ACC112 (cell line): ENCODE measurements around the gene CDH4.

Experiments
- H2AFZ ChIP-seq: fragments of 200-600 bp; sonication (generic); one replicate; pipeline ENCODE4 v1.6.0; 2017; ENCODE audit warnings: antibody characterized with exemption, low read length; ENCODE audit not compliant: unreplicated experiment
- H3K27ac ChIP-seq: fragments of 200-600 bp; sonication (generic); 2 replicates; pipeline ENCODE4 v1.5.1; 2014; ENCODE audit warnings: low read depth, mild to moderate bottlenecking, antibody characterized with exemption, low read length, moderate library complexity
- H3K27me3 ChIP-seq: fragments of 200-600 bp; sonication (generic); 2 replicates; pipeline ENCODE4 v1.6.1; 2014; ENCODE audit warnings: mild to moderate bottlenecking, antibody characterized with exemption, low read length, moderate library complexity, mixed read lengths; ENCODE audit not compliant: insufficient read depth
- H3K36me3 ChIP-seq: fragments of 200-600 bp; sonication (generic); 2 replicates; pipeline ENCODE4 v1.6.1; 2016; ENCODE audit warnings: mild to moderate bottlenecking, antibody characterized with exemption, low read length, moderate library complexity, mixed read lengths; ENCODE audit not compliant: insufficient read depth
- H3K4me1 ChIP-seq: fragments of 200-600 bp; sonication (generic); one replicate; pipeline ENCODE4 v1.6.1; 2016; ENCODE audit warnings: low read length, mixed read lengths; ENCODE audit not compliant: insufficient read depth, unreplicated experiment, control insufficient read depth
- H3K4me3 ChIP-seq: fragments of 200-600 bp; sonication (generic); 2 replicates; pipeline ENCODE4 v1.5.1; 2014; ENCODE audit warnings: mild to moderate bottlenecking, low read depth, low read length
- H3K79me2 ChIP-seq: fragments of 200-600 bp; sonication (generic); one replicate; pipeline ENCODE4 v1.6.0; 2016; ENCODE audit warnings: low read length; ENCODE audit not compliant: control insufficient read depth, unreplicated experiment, insufficient read depth

The CDH4 gene

DNA sequence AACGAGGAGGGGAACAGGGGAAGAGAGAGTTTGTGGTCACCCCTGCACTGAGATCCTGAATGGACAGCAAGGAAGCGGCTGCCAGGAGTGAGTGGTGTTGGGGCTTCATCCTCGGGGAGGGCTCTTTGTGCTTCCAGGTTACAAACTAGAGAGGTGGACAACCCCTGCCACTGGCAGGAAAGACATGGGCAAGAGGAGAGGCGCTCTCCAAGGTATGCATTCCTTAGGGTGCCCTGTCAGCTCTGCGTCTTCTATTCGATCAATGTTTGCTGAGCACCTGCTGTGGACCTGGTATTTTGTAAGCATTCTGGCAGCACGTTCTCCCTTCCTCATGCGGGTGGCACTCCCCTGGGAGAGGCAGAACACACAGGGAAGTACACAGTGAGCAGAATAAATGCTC is 93.6 kb downstream of the CDH4 start:
- Histone ChIP-seq H3K79me2 (no peaks in the 10 kb centered on the region), H2AFZ (no peak overlapping the region), H3K27me3 (no peaks in the 10 kb centered on the region), H3K4me3 (no peak overlapping the region), H3K4me1 (no peaks in the 10 kb centered on the region), H3K36me3 (no peaks in the 10 kb centered on the region), H3K27ac (no peak overlapping the region)

DNA sequence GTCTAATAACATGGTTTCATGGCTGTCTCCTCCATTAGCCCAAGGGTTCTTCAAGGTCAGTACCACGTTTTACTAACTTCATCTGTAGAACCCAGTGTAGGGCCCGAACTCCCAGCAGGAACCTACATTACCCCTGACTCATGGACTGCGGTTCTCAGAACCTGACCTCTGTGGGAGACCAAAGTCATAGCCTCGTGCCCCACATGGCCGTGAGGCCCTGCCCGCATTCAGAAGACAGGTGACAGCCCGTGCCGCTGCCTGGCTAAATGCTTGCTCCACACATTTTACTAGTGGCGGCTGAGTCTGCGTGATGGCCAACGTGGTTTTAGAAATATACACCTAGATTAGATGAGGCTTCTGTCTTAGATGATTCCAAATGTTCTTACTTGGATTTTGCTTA is 94.9 kb downstream of the CDH4 start:
- no peaks in the 10 kb centered on the region for H3K27me3 ChIP-seq

DNA sequence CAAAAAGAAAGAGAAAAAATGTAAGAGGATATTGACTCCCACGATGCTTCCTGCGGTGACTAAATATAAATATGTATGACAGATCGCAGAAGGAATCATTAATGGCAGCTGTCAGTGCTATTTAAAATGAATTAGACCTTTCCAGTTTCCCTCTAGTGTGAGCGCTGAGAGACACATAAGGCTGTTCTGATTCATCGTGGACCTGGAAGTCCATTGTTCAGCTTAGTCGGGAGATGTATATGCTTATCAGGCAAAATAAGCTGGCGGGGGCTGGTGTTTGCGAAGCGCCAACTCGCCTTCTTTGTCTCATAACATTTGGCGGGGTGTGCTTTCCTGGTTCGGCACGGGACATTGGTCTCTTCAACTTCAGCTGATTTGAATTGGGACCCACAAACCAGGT is 95.4 kb downstream of the CDH4 start:
- Histone ChIP-seq H2AFZ (no peak overlapping the region), H3K27ac (no peak overlapping the region), H3K4me1 (peaks cover 3% of the 10 kb centered on the region), H3K79me2 (no peaks in the 10 kb centered on the region), H3K4me3 (no peak overlapping the region), H3K27me3 (no peaks in the 10 kb centered on the region), H3K36me3 (no peaks in the 10 kb centered on the region)

More for the DNA sequence above, 94.9 kb downstream of the CDH4 start:
- Histone ChIP-seq H3K4me1 (no peaks in the 10 kb centered on the region), H3K79me2 (no peaks in the 10 kb centered on the region), H3K27ac (no peak overlapping the region), H2AFZ (no peak overlapping the region), H3K4me3 (no peak overlapping the region), H3K36me3 (no peaks in the 10 kb centered on the region)

DNA sequence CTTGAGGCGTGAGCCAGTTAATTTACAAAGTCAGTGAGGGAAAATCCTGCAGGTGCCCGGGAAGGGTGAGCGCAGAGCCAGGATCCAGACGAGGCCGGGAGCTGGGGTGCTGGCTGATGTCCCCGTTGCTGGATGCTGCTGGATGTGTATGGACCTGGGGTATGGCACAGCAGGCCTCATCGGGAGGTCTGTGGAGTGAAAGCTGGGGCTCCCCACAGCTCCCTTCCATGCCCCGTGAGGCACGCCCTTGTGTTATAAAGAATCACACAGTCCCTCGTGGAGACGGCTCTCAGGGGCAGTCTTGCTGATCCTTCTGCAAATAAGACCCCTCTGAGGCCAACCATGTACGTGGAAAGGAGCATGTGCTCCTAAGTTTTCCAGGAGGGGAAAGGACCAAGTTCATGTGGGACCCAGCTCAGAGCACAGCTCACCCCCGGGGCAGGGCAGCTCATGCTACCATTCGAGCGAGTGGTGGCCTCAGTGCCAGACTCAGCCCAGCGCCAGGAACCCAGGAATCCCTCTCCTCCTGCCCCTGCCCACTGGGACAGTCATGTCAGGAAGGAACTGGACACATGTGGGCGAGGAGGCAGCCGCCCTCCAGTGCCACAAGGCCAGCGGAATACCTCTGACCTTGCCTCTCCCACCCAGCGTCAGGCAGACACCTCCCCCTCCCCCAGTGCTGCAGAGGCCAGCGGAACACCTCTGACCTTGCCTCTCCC is 97.5 kb downstream of the CDH4 start:
- Histone ChIP-seq H3K79me2 (no peaks in the 10 kb centered on the region), H3K27ac (no peak overlapping the region), H3K4me1 (peaks cover 18% of the 10 kb centered on the region), H3K27me3 (no peaks in the 10 kb centered on the region), H2AFZ (no peak overlapping the region), H3K4me3 (no peak overlapping the region), H3K36me3 (no peaks in the 10 kb centered on the region)

DNA sequence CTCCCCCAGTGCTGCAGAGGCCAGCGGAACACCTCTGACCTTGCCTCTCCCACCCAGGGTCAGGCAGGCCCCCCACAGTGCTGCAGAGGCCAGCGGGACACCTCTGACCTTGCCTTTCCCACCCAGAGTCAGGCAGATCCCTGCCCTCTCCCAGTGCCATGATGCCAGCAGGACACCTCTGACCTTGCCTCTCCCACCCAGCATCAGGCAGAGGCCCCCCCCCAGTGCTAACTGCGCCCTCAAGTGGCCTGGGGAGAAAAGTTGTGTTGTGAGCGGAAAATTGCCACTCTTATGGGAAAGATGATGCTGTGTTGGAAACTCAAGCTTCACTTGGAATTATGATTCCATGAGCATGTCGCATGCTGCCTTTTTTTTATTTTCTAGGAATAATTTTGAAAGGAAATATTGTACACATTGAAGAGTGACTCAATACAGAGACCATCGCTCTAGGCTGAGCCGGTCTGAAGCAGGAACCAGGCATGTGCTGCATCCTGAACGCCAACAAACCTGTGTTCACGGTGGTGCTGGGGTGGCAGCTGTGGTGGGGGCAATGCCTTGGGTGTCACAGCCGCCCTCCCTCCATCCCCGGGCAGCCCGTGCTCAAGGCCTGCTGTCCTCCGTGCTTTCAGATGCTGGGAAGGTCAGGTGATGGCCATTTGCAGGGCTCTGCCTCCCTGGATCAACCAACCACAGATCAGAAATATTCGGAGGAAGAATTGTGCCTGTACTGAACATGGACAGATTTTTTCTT is 98.6 kb downstream of the CDH4 start:
- Histone ChIP-seq H3K4me1 (peaks cover 18% of the 10 kb centered on the region), H2AFZ (no peak overlapping the region), H3K27me3 (no peaks in the 10 kb centered on the region), H3K36me3 (no peaks in the 10 kb centered on the region), H3K27ac (no peak overlapping the region), H3K4me3 (no peak overlapping the region), H3K79me2 (no peaks in the 10 kb centered on the region)

DNA sequence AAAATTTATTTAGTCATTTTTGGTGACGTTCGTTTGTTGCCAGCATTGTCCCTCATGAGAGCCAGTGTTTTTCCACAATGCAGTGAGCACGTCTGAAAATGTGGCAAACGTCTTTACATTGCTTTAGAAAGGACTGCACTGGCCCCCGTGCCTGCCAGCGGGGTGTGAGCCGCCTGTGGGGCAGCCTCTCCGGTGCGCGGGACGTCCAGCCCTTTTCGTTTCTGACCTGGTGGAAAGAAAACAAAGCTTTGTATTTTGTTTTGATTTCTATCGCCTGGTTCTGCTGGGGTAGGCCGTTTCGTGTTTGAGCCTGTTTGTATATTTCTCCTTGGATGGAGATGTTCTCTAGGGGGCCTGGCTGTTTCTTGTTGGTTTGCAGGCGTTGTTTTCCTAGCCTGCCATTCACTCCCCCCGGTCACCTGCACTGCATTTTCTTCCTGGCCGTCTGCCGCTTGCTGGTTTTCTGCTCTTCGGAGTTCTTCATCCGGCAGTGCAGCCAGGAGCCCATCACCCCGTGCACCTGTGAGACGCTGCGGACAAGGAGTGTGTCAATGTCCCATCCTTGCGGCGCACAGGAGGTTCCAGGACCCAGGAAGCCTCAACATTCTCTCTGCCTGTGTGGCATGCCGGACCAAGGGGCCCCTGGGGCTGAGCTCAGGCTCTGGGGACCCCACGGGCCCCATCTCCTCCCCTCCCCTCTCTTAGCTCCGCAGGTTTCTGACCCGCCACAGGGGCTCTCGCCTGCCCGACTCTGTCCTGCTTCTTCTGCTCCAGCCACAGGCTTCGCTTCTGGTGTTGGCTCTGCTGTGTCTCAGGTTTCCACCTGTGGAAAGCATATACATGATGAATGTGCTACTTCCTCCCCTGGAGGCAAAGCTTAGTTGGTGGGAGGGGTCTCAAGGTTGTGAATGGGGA is 100.5 kb downstream of the CDH4 start:
- Histone ChIP-seq H2AFZ (no peak overlapping the region), H3K36me3 (no peaks in the 10 kb centered on the region), H3K4me3 (no peak overlapping the region), H3K4me1 (peaks cover 18% of the 10 kb centered on the region), H3K79me2 (no peaks in the 10 kb centered on the region), H3K27me3 (no peaks in the 10 kb centered on the region), H3K27ac (no peak overlapping the region)

DNA sequence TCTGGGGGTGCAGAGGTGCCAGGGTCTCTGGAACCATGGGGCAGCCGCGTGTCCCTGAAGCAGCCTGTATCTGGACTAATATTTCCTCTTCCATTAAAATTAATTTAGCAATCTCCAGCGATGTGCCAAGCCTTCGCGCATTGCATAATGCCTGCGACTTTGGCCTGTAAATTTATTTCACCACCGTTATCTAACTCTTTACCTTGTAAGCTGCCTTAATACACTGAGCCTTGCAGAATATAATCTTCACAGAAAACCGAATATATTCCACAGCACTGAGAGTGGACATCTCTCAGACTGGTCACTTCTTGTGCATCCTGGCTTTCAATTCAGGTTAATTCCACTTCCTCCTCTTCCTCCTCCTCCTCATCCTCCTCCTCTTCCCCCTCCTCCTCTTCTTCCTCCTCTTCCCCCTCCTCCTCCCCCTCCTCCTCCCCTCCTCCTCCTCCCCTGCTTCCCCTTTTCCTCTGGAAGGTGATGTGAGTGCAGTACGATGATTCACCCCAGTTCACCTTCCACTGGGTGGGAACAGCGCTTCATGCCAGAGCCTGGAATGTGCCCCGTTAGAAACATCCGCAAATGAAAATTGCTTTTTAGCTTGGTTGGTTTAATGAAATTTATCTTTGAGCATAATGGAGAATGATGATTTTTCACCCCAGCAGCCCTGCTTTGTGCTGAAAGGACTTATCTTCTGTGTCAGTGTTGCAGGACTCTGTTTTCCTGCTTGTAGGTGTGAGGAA is 101.4 kb downstream of the CDH4 start:
- Histone ChIP-seq H3K4me1 (peaks cover 18% of the 10 kb centered on the region), H3K79me2 (no peaks in the 10 kb centered on the region), H2AFZ (no peak overlapping the region), H3K4me3 (no peak overlapping the region), H3K27ac (no peak overlapping the region; the same call in 1 of the 2 replicates), H3K36me3 (no peaks in the 10 kb centered on the region), H3K27me3 (no peaks in the 10 kb centered on the region)

DNA sequence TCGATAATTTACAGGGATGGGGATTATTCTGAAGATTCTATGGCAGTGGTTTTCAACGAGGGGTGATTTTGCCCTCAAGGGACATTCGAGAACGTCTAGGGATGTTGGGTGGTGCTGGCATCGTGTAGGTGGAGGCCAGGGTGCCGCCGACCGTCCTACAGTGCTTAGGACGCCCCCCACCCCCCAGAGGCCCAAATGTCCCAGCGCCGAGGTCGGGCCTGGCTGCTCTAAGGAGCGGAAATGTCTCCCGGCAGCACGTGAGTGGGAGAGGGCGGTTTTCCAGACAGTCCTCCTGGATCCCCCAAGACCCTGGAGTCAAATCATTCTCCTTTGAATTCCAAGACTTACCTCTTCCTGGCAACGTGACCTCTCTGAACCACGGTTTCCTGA is 101.9 kb downstream of the CDH4 start:
- Histone ChIP-seq H3K27me3 (no peaks in the 10 kb centered on the region), H3K36me3 (no peaks in the 10 kb centered on the region), H3K79me2 (no peaks in the 10 kb centered on the region), H3K4me3 (no peak overlapping the region), H2AFZ (no peak overlapping the region), H3K27ac (no peak overlapping the region; the same call in 1 of the 2 replicates), H3K4me1 (peaks cover 18% of the 10 kb centered on the region)

DNA sequence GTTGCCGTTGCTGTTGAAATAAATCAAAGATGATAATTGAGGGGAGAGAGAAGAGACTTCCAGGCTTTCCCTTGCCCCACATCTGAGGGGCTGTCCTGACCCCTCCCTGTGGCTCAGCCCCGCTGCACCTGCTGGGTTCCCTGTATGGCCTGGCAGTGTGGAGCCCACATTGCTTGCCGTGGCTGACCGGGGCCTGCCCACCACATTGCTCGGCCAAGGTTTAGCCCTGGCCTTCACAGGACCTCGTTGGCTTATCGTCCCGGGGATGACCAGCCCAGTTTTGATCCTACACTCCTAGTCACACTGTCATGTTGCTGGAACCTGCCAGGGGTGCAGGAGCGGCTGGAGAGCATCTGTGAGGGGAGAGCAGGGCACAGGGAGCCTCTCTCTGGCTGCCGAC is 102.4 kb downstream of the CDH4 start:
- no peak overlapping the region for H3K27ac ChIP-seq
- no peaks in the 10 kb centered on the region for H3K27me3 ChIP-seq
- no peak overlapping the region for H3K4me3 ChIP-seq
- no peaks in the 10 kb centered on the region for H3K36me3 ChIP-seq
- peaks cover 18% of the 10 kb centered on the region for H3K4me1 ChIP-seq
- no peak overlapping the region for H2AFZ ChIP-seq
- no peaks in the 10 kb centered on the region for H3K79me2 ChIP-seq

DNA sequence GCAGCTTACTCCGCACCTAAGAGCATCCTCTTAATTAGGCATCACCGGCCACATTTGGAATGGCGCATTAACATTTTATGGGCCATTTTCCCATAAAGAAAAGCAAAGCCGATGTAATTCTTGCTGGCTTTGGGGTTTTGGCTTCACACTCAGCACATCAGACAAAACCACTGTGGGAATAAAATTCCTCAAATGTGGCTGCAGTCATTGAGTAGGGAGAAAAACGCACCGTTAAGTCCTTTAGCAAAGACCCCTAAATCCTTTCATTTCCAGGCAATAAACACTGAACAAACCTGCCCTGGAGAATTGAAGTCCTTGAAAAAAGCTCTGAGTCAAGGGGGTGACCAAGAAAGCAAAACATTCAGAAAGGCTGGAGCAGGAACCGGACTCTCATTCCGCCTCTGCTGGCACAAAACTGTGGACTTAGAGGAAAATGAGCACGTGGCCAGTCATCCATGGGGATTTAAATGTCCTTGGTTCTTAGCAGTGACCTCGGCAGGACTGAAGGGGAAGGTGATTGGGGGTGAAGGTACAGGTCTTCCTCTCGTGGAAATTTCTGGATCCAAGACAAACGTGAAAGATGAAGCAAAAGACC is 102.9 kb downstream of the CDH4 start:
- Histone ChIP-seq H3K79me2 (no peaks in the 10 kb centered on the region), H2AFZ (no peak overlapping the region), H3K27me3 (no peaks in the 10 kb centered on the region), H3K36me3 (no peaks in the 10 kb centered on the region), H3K4me1 (peaks cover 18% of the 10 kb centered on the region), H3K4me3 (no peak overlapping the region), H3K27ac (no peak overlapping the region)
